ENCODE data around the gene RAB18.

Gene RAB18

GRCh38 chr10:27482984-27483956, 20.8 kb upstream of the RAB18 start:
- H2AFZ ChIP-seq (ENCODE audit: low read length), result peak overlapping the region; percentile 20
- H3K18ac ChIP-seq (ENCODE audit: low read length), result no peak overlapping the region
- no peak overlapping the region for H4K8ac ChIP-seq (ENCODE audit: low read depth, low read length)
- no CpG with 5 or more reads among the region's 10 CpGs for WGBS, 2 donors (ENCODE audit: extremely low coverage in 2 of 2, insufficient read length in 2 of 2, insufficient replicate concordance in 1 of 2)
- no peak overlapping the region for H3K4me3 ChIP-seq (ENCODE audit: low read length in 2 of 2)
- no peaks in the 10 kb centered on the region for H3K4me1 ChIP-seq (ENCODE audit: control insufficient read depth in 2 of 2, insufficient read depth in 1 of 2, low read depth in 1 of 2, low read length in 2 of 2)
- no peaks in the 10 kb centered on the region for H3K9me3 ChIP-seq (replicated peaks in 1 of 2; ENCODE audit: control insufficient read depth in 2 of 2, insufficient read depth in 1 of 2, low read depth in 1 of 2, low read length in 2 of 2)
- H3K4me2 ChIP-seq (ENCODE audit: insufficient read depth, low read length, poor library complexity, severe bottlenecking), result no peak overlapping the region
- no peaks in the 10 kb centered on the region for H3K79me1 ChIP-seq (ENCODE audit: low read depth, low read length)
- no peak overlapping the region for H2BK5ac ChIP-seq (ENCODE audit: low read length)
- no peak overlapping the region for H3K27ac ChIP-seq (replicated peaks; ENCODE audit: low read length)
- H4K91ac ChIP-seq (ENCODE audit: low read depth, low read length, poor library complexity), result no peak overlapping the region
- no peaks in the 10 kb centered on the region for H3K36me3 ChIP-seq (replicated peaks in 1 of 2; ENCODE audit: control insufficient read depth in 2 of 2, insufficient read depth in 2 of 2, low read length in 2 of 2)
- H3K23ac ChIP-seq (ENCODE audit: low read depth, low read length, poor library complexity), result no peak overlapping the region
- H2BK15ac ChIP-seq (ENCODE audit: low read length), result no peak overlapping the region
- H2BK12ac ChIP-seq (ENCODE audit: low read length), result no peak overlapping the region
- H3K9ac ChIP-seq (ENCODE audit: low read depth, low read length, poor library complexity), result no peak overlapping the region
- no peak overlapping the region for H2AK5ac ChIP-seq (ENCODE audit: low read depth, low read length)
- no peak for DNase-seq (ENCODE audit: low spot score)
- no peak overlapping the region for H2BK120ac ChIP-seq (ENCODE audit: low read depth, low read length)
- no peak overlapping the region for H3K4ac ChIP-seq (ENCODE audit: low read length)
- no peak overlapping the region for H3K14ac ChIP-seq (ENCODE audit: low read length)
- peaks cover 0 to 4% (median 0%) of the 10 kb centered on the region in 3 experiments for H3K27me3 ChIP-seq (ENCODE audit: control insufficient read depth in 3 of 3, insufficient read depth in 3 of 3, low read depth in 1 of 3, low read length in 3 of 3)

GRCh38 chr10:27485368-27485767, 18.7 kb upstream of the RAB18 start:
- Histone ChIP-seq H2BK12ac (ENCODE audit: low read length) (no peak overlapping the region), H3K27ac (replicated peaks; ENCODE audit: low read length) (no peak overlapping the region), H3K4ac (ENCODE audit: low read length) (no peak overlapping the region), H2BK15ac (ENCODE audit: low read length) (no peak overlapping the region), H4K8ac (ENCODE audit: low read depth, low read length) (no peak overlapping the region), H2AFZ (ENCODE audit: low read length) (no peak overlapping the region), H2BK5ac (ENCODE audit: low read length) (no peak overlapping the region), H3K9ac (ENCODE audit: low read depth, low read length, poor library complexity) (no peak overlapping the region), H3K14ac (ENCODE audit: low read length) (no peak overlapping the region), H3K27me3 (ENCODE audit: control insufficient read depth in 3 of 3, insufficient read depth in 3 of 3, low read depth in 1 of 3, low read length in 3 of 3) (peaks cover 0 to 4% (median 0%) of the 10 kb centered on the region in 3 experiments), H3K9me3 (replicated peaks in 1 of 2; ENCODE audit: control insufficient read depth in 2 of 2, insufficient read depth in 1 of 2, low read depth in 1 of 2, low read length in 2 of 2) (no peaks in the 10 kb centered on the region), H3K4me2 (ENCODE audit: insufficient read depth, low read length, poor library complexity, severe bottlenecking) (no peak overlapping the region), H3K36me3 (replicated peaks in 1 of 2; ENCODE audit: control insufficient read depth in 2 of 2, insufficient read depth in 2 of 2, low read length in 2 of 2) (no peaks in the 10 kb centered on the region), H3K4me1 (ENCODE audit: control insufficient read depth in 2 of 2, insufficient read depth in 1 of 2, low read depth in 1 of 2, low read length in 2 of 2) (no peaks in the 10 kb centered on the region), H3K4me3 (ENCODE audit: low read length in 2 of 2) (no peak overlapping the region), H3K79me1 (ENCODE audit: low read depth, low read length) (no peaks in the 10 kb centered on the region), H3K23ac (ENCODE audit: low read depth, low read length, poor library complexity) (no peak overlapping the region), H3K18ac (ENCODE audit: low read length) (no peak overlapping the region), H2BK120ac (ENCODE audit: low read depth, low read length) (no peak overlapping the region), H2AK5ac (ENCODE audit: low read depth, low read length) (no peak overlapping the region), H4K91ac (ENCODE audit: low read depth, low read length, poor library complexity) (no peak overlapping the region)
- WGBS, 2 donors (ENCODE audit: extremely low coverage in 2 of 2, insufficient read length in 2 of 2, insufficient replicate concordance in 1 of 2), result no CpG with 5 or more reads among the region's 2 CpGs
- DNase-seq (ENCODE audit: low spot score), result no peak

GRCh38 chr10:27485986-27486385, 18.1 kb upstream of the RAB18 start:
- no peak overlapping the region for H3K18ac ChIP-seq (ENCODE audit: low read length)
- H3K4me2 ChIP-seq (ENCODE audit: insufficient read depth, low read length, poor library complexity, severe bottlenecking), result no peak overlapping the region
- no peak overlapping the region for H2BK120ac ChIP-seq (ENCODE audit: low read depth, low read length)
- H3K9me3 ChIP-seq (replicated peaks in 1 of 2; ENCODE audit: control insufficient read depth in 2 of 2, insufficient read depth in 1 of 2, low read depth in 1 of 2, low read length in 2 of 2), result peaks cover 0 to 2% of the 10 kb centered on the region in 2 donors
- H3K4me3 ChIP-seq (ENCODE audit: low read length in 2 of 2), result no peak overlapping the region
- no CpG with 5 or more reads among the region's 2 CpGs for WGBS, 2 donors (ENCODE audit: extremely low coverage in 2 of 2, insufficient read length in 2 of 2, insufficient replicate concordance in 1 of 2)
- H2AFZ ChIP-seq (ENCODE audit: low read length), result no peak overlapping the region
- DNase-seq (ENCODE audit: low spot score), result no peak
- H3K9ac ChIP-seq (ENCODE audit: low read depth, low read length, poor library complexity), result no peak overlapping the region
- no peak overlapping the region for H3K23ac ChIP-seq (ENCODE audit: low read depth, low read length, poor library complexity)
- H3K27me3 ChIP-seq (ENCODE audit: control insufficient read depth in 3 of 3, insufficient read depth in 3 of 3, low read depth in 1 of 3, low read length in 3 of 3), result peaks cover 0 to 4% (median 0%) of the 10 kb centered on the region in 3 experiments
- no peaks in the 10 kb centered on the region for H3K36me3 ChIP-seq (replicated peaks in 1 of 2; ENCODE audit: control insufficient read depth in 2 of 2, insufficient read depth in 2 of 2, low read length in 2 of 2)
- H4K8ac ChIP-seq (ENCODE audit: low read depth, low read length), result no peak overlapping the region
- H3K4ac ChIP-seq (ENCODE audit: low read length), result no peak overlapping the region
- H2BK15ac ChIP-seq (ENCODE audit: low read length), result no peak overlapping the region
- H3K79me1 ChIP-seq (ENCODE audit: low read depth, low read length), result no peaks in the 10 kb centered on the region
- no peak overlapping the region for H2AK5ac ChIP-seq (ENCODE audit: low read depth, low read length)
- no peaks in the 10 kb centered on the region for H3K4me1 ChIP-seq (ENCODE audit: control insufficient read depth in 2 of 2, insufficient read depth in 1 of 2, low read depth in 1 of 2, low read length in 2 of 2)
- no peak overlapping the region for H3K27ac ChIP-seq (replicated peaks; ENCODE audit: low read length)
- H2BK12ac ChIP-seq (ENCODE audit: low read length), result no peak overlapping the region
- no peak overlapping the region for H3K14ac ChIP-seq (ENCODE audit: low read length)
- no peak overlapping the region for H4K91ac ChIP-seq (ENCODE audit: low read depth, low read length, poor library complexity)
- no peak overlapping the region for H2BK5ac ChIP-seq (ENCODE audit: low read length)

GRCh38 chr10:27490807-27491206, 13.3 kb upstream of the RAB18 start:
- no CpG with 5 or more reads among the region's 1 CpG for WGBS, 2 donors (ENCODE audit: extremely low coverage in 2 of 2, insufficient read length in 2 of 2, insufficient replicate concordance in 1 of 2)
- Histone ChIP-seq H3K9ac (ENCODE audit: low read depth, low read length, poor library complexity) (no peak overlapping the region), H3K27ac (replicated peaks; ENCODE audit: low read length) (no peak overlapping the region)

More at GRCh38 chr10:27490807-27491206, 13.3 kb upstream of the RAB18 start:
- no peak overlapping the region for H2AK5ac ChIP-seq (ENCODE audit: low read depth, low read length)
- peaks cover 0 to 2% of the 10 kb centered on the region in 2 donors for H3K9me3 ChIP-seq (replicated peaks in 1 of 2; ENCODE audit: control insufficient read depth in 2 of 2, insufficient read depth in 1 of 2, low read depth in 1 of 2, low read length in 2 of 2)
- H3K4ac ChIP-seq (ENCODE audit: low read length), result no peak overlapping the region
- peaks cover 0 to 7% (median 0%) of the 10 kb centered on the region in 3 experiments for H3K27me3 ChIP-seq (ENCODE audit: control insufficient read depth in 3 of 3, insufficient read depth in 3 of 3, low read depth in 1 of 3, low read length in 3 of 3)
- no peaks in the 10 kb centered on the region for H3K4me1 ChIP-seq (ENCODE audit: control insufficient read depth in 2 of 2, insufficient read depth in 1 of 2, low read depth in 1 of 2, low read length in 2 of 2)
- H2BK12ac ChIP-seq (ENCODE audit: low read length), result no peak overlapping the region
- H2BK120ac ChIP-seq (ENCODE audit: low read depth, low read length), result no peak overlapping the region
- no peaks in the 10 kb centered on the region for H3K79me1 ChIP-seq (ENCODE audit: low read depth, low read length)
- H3K14ac ChIP-seq (ENCODE audit: low read length), result no peak overlapping the region
- H3K36me3 ChIP-seq (replicated peaks in 1 of 2; ENCODE audit: control insufficient read depth in 2 of 2, insufficient read depth in 2 of 2, low read length in 2 of 2), result no peaks in the 10 kb centered on the region
- H2BK15ac ChIP-seq (ENCODE audit: low read length), result no peak overlapping the region
- H4K91ac ChIP-seq (ENCODE audit: low read depth, low read length, poor library complexity), result no peak overlapping the region
- no peak overlapping the region for H2BK5ac ChIP-seq (ENCODE audit: low read length)
- no peak overlapping the region for H4K8ac ChIP-seq (ENCODE audit: low read depth, low read length)
- no peak overlapping the region for H3K4me3 ChIP-seq (ENCODE audit: low read length in 2 of 2)
- no peak for DNase-seq (ENCODE audit: low spot score)
- no peak overlapping the region for H3K18ac ChIP-seq (ENCODE audit: low read length)
- H3K4me2 ChIP-seq (ENCODE audit: insufficient read depth, low read length, poor library complexity, severe bottlenecking), result no peak overlapping the region
- no peak overlapping the region for H3K23ac ChIP-seq (ENCODE audit: low read depth, low read length, poor library complexity)
- no peak overlapping the region for H2AFZ ChIP-seq (ENCODE audit: low read length)

Data from neuronal stem cell (in vitro differentiated cells).